ENCODE results near the gene R3HDM2.

The R3HDM2 gene

GRCh38 chr12:57370072-57370471, 60.8 kb downstream of the R3HDM2 start:
- H3K9me3 ChIP-seq (ENCODE audit: low read length) = peaks cover 14% of the 10 kb centered on the region; the same call in 1 of the 2 replicates
- no peak overlapping the region for H3K4me3 ChIP-seq (ENCODE audit: low read depth, low read length, poor library complexity, severe bottlenecking)
- H4K20me1 ChIP-seq (ENCODE audit: insufficient read depth, low read length) = no peaks in the 10 kb centered on the region
- no peak overlapping the region for H3K9ac ChIP-seq (ENCODE audit: low read length)
- no peak overlapping the region for H2AFZ ChIP-seq (ENCODE audit: low read length)
- TF ChIP-seq EZH2 (IDR thresholded peaks at IDR 0.05; ENCODE audit: borderline replicate concordance, low read length) (no peak), CTCF (IDR thresholded peaks at IDR 0.05; ENCODE audit: low read length) (no peak)
- H3K36me3 ChIP-seq (ENCODE audit: insufficient read depth, low read length) = peaks cover 19% of the 10 kb centered on the region
- no peaks in the 10 kb centered on the region for H3K9me2 ChIP-seq (ENCODE audit: low read depth, low read length)
- H3K27me3 ChIP-seq (ENCODE audit: insufficient read depth, low read length) = no peaks in the 10 kb centered on the region
- H3K4me2 ChIP-seq (ENCODE audit: low read length) = no peak overlapping the region
- H3K79me2 ChIP-seq (ENCODE audit: insufficient read depth, low read length) = no peaks in the 10 kb centered on the region
- no peaks in the 10 kb centered on the region for H3K4me1 ChIP-seq (ENCODE audit: insufficient read depth, low read length, severe bottlenecking)
- no peak overlapping the region for H3K27ac ChIP-seq (ENCODE audit: low read depth, low read length, poor library complexity, severe bottlenecking)
- H3F3A ChIP-seq (ENCODE audit: insufficient read depth, low read length) = no peaks in the 10 kb centered on the region

GRCh38 chr12:57369202-57369601, 61.6 kb downstream of the R3HDM2 start:
- Histone ChIP-seq H3K36me3 (ENCODE audit: insufficient read depth, low read length) (peaks cover 19% of the 10 kb centered on the region), H3K9ac (ENCODE audit: low read length) (no peak overlapping the region), H3K4me2 (ENCODE audit: low read length) (no peak overlapping the region), H3K4me3 (ENCODE audit: low read depth, low read length, poor library complexity, severe bottlenecking) (no peak overlapping the region), H4K20me1 (ENCODE audit: insufficient read depth, low read length) (no peaks in the 10 kb centered on the region), H3K79me2 (ENCODE audit: insufficient read depth, low read length) (no peaks in the 10 kb centered on the region), H2AFZ (ENCODE audit: low read length) (no peak overlapping the region), H3K27ac (ENCODE audit: low read depth, low read length, poor library complexity, severe bottlenecking) (no peak overlapping the region), H3K4me1 (ENCODE audit: insufficient read depth, low read length, severe bottlenecking) (no peaks in the 10 kb centered on the region), H3K9me3 (ENCODE audit: low read length) (peaks cover 14% of the 10 kb centered on the region; the same call in 1 of the 2 replicates), H3K27me3 (ENCODE audit: insufficient read depth, low read length) (no peaks in the 10 kb centered on the region), H3K9me2 (ENCODE audit: low read depth, low read length) (no peaks in the 10 kb centered on the region), H3F3A (ENCODE audit: insufficient read depth, low read length) (no peaks in the 10 kb centered on the region)
- TF ChIP-seq EZH2 (IDR thresholded peaks at IDR 0.05; ENCODE audit: borderline replicate concordance, low read length) = no peak
- no peak for TF ChIP-seq CTCF (IDR thresholded peaks at IDR 0.05; ENCODE audit: low read length)

GRCh38 chr12:57368349-57369095, 62.3 kb downstream of the R3HDM2 start:
- H2AFZ ChIP-seq (ENCODE audit: low read length) = no peak overlapping the region
- H3K27me3 ChIP-seq (ENCODE audit: insufficient read depth, low read length) = no peaks in the 10 kb centered on the region
- H3K9me3 ChIP-seq (ENCODE audit: low read length) = peaks cover 14% of the 10 kb centered on the region; the same call in 1 of the 2 replicates
- no peaks in the 10 kb centered on the region for H3K79me2 ChIP-seq (ENCODE audit: insufficient read depth, low read length)
- no peaks in the 10 kb centered on the region for H3K4me1 ChIP-seq (ENCODE audit: insufficient read depth, low read length, severe bottlenecking)
- TF ChIP-seq CTCF (IDR thresholded peaks at IDR 0.05; ENCODE audit: low read length) = no peak
- TF ChIP-seq EZH2 (IDR thresholded peaks at IDR 0.05; ENCODE audit: borderline replicate concordance, low read length) = no peak
- H3F3A ChIP-seq (ENCODE audit: insufficient read depth, low read length) = no peaks in the 10 kb centered on the region
- H3K36me3 ChIP-seq (ENCODE audit: insufficient read depth, low read length) = peaks cover 19% of the 10 kb centered on the region
- H3K4me2 ChIP-seq (ENCODE audit: low read length) = no peak overlapping the region
- no peak overlapping the region for H3K27ac ChIP-seq (ENCODE audit: low read depth, low read length, poor library complexity, severe bottlenecking)
- H3K9ac ChIP-seq (ENCODE audit: low read length) = no peak overlapping the region
- no peaks in the 10 kb centered on the region for H4K20me1 ChIP-seq (ENCODE audit: insufficient read depth, low read length)
- no peaks in the 10 kb centered on the region for H3K9me2 ChIP-seq (ENCODE audit: low read depth, low read length)
- H3K4me3 ChIP-seq (ENCODE audit: low read depth, low read length, poor library complexity, severe bottlenecking) = no peak overlapping the region

All from OCI-LY1 (cell line).